HEK293 (cell line): ENCODE measurements around the gene STRA6.

Experiments used
- CTCF ChIA-PET: fragments of 350-600 bp; formaldehyde crosslinking; extraction: SDS; loops from one replicate; lab custom pipeline; 2021; ENCODE audit warnings: antibody characterized with exemption; lab: Yijun Ruan, JAX
- POLR2A ChIA-PET: fragments of 300-600 bp; formaldehyde crosslinking; extraction: SDS; loops from one replicate; lab custom pipeline; 2020; ENCODE audit warnings: antibody characterized with exemption, inconsistent platforms; lab: Yijun Ruan, JAX
- H3K27ac ChIP-seq: fragments of 200-500 bp; sonication (Bioruptor generic); 2 replicates; pipeline ENCODE4 v1.5.1; 2014; ENCODE audit warnings: low read depth, low read length, control low read depth, inconsistent platforms; ENCODE audit errors: extremely low read depth
- H3K36me3 ChIP-seq, 2 experiments: fragments of 200-500 bp in 1 of 2; sonication (Bioruptor generic) in 1 of 2; 1 replicate in 1 of 2; 2 replicates in 1 of 2; pipeline ENCODE4 v1.5.1; 2014 to 2017; ENCODE audit warnings: inconsistent platforms in 2 of 2, low read length in 2 of 2; ENCODE audit not compliant: control insufficient read depth in 2 of 2, insufficient read depth in 1 of 2
- H3K4me1 ChIP-seq: fragments of 200-500 bp; sonication (Bioruptor generic); 2 replicates; pipeline ENCODE4 v1.5.1; 2014; ENCODE audit warnings: mild to moderate bottlenecking, low read length, inconsistent platforms; ENCODE audit not compliant: control insufficient read depth, insufficient read depth
- H3K4me3 ChIP-seq: 2 replicates; pipeline ENCODE4 v1.5.1; 2011; ENCODE audit warnings: low read depth, mild to moderate bottlenecking, control low read depth, low read length, moderate library complexity
- H3K9me3 ChIP-seq: fragments of 200-500 bp; sonication (Bioruptor generic); 2 replicates; pipeline ENCODE4 v1.5.1; 2014; ENCODE audit warnings: low read depth, low read length, inconsistent platforms; ENCODE audit not compliant: control insufficient read depth, insufficient read depth
- BCL11A ChIP-seq: fragments of 450-650 bp; formaldehyde crosslinking; IDR thresholded peaks from 2 replicates; pipeline ENCODE4 v1.5.1; 2016; ENCODE audit warnings: low read depth, missing biosample characterization, missing genetic modification characterization
- EGR2 ChIP-seq: fragments of 450-650 bp; formaldehyde crosslinking; IDR thresholded peaks from 2 replicates; pipeline ENCODE4 v1.5.1; 2016; ENCODE audit warnings: low read depth, missing biosample characterization, missing genetic modification characterization
- HOXA7 ChIP-seq: sonication (generic); formaldehyde crosslinking; IDR thresholded peaks from 2 replicates; pipeline ENCODE4 v1.8.1; 2022; ENCODE audit warnings: missing genetic modification reagents, borderline replicate concordance
- KLF10 ChIP-seq: fragments of 450-650 bp; IDR thresholded peaks from 2 replicates; pipeline ENCODE4 v1.5.1; 2018; ENCODE audit warnings: missing biosample characterization, mild to moderate bottlenecking, missing genetic modification characterization
- KLF16 ChIP-seq: fragments of 450-650 bp; formaldehyde crosslinking; IDR thresholded peaks from 2 replicates; pipeline ENCODE4 v1.5.1; 2017; ENCODE audit warnings: missing biosample characterization, missing genetic modification characterization
- KLF17 ChIP-seq: fragments of 450-650 bp; formaldehyde crosslinking; IDR thresholded peaks from 2 replicates; pipeline ENCODE4 v1.5.1; 2016; ENCODE audit warnings: missing biosample characterization, missing genetic modification characterization
- PRDM1 ChIP-seq: fragments of 450-650 bp; formaldehyde crosslinking; IDR thresholded peaks from 2 replicates; pipeline ENCODE4; 2016; ENCODE audit warnings: missing biosample characterization, missing genetic modification characterization
- PRDM4 ChIP-seq: fragments of 450-650 bp; formaldehyde crosslinking; IDR thresholded peaks from 2 replicates; pipeline ENCODE4 v1.5.1; 2017; ENCODE audit warnings: missing biosample characterization, missing genetic modification characterization
- SCRT1 ChIP-seq: fragments of 450-650 bp; formaldehyde crosslinking; IDR thresholded peaks from 2 replicates; pipeline ENCODE4 v1.5.1; 2016; ENCODE audit warnings: missing biosample characterization, missing genetic modification characterization, borderline replicate concordance
- SCRT2 ChIP-seq: fragments of 450-650 bp; formaldehyde crosslinking; IDR thresholded peaks from 2 replicates; pipeline ENCODE4 v1.5.1; 2016; ENCODE audit warnings: missing biosample characterization, missing genetic modification characterization
- ZBTB20 ChIP-seq: fragments of 450-650 bp; formaldehyde crosslinking; IDR thresholded peaks from 2 replicates; pipeline ENCODE4 v1.5.1; 2016; ENCODE audit warnings: missing biosample characterization, missing genetic modification characterization
- ZNF112 ChIP-seq: fragments of 450-650 bp; formaldehyde crosslinking; IDR thresholded peaks from 2 replicates; pipeline ENCODE4 v1.5.0; 2017; ENCODE audit warnings: missing biosample characterization, missing genetic modification characterization
- ZNF2 ChIP-seq: fragments of 450-650 bp; formaldehyde crosslinking; IDR thresholded peaks from 2 replicates; pipeline ENCODE4 v1.5.1; 2016; ENCODE audit warnings: missing biosample characterization, missing genetic modification characterization
- ZNF274 ChIP-seq, 2 experiments: fragments of 200-500 bp in 1 of 2; fragments of 450-650 bp in 1 of 2; sonication (Bioruptor generic) in 1 of 2; formaldehyde crosslinking in 1 of 2; IDR thresholded peaks; 2 replicates each; pipeline versions ENCODE4 v1.5.1 to v1.6.1; 2014 to 2016; ENCODE audit warnings: borderline replicate concordance in 1 of 2, inconsistent platforms in 1 of 2, low read length in 1 of 2, missing biosample characterization in 1 of 2, missing genetic modification characterization in 1 of 2
- ZNF335 ChIP-seq: fragments of 450-650 bp; formaldehyde crosslinking; conservative IDR thresholded peaks from 2 replicates; pipeline ENCODE4 v1.5.1; 2016; ENCODE audit warnings: missing biosample characterization, missing genetic modification characterization
- ZNF404 ChIP-seq: fragments of 450-650 bp; formaldehyde crosslinking; IDR thresholded peaks from 2 replicates; pipeline ENCODE4 v1.5.1; 2017; ENCODE audit warnings: missing biosample characterization, missing genetic modification characterization
- ZNF560 ChIP-seq: fragments of 450-650 bp; formaldehyde crosslinking; IDR thresholded peaks from 2 replicates; pipeline ENCODE4 v1.5.1; 2017; ENCODE audit warnings: missing biosample characterization, missing genetic modification characterization, borderline replicate concordance
- ZNF561 ChIP-seq: fragments of 450-650 bp; IDR thresholded peaks from 2 replicates; pipeline ENCODE4 v1.5.1; 2018; ENCODE audit warnings: missing biosample characterization, missing genetic modification characterization, borderline replicate concordance
- ZNF585B ChIP-seq: fragments of 450-650 bp; formaldehyde crosslinking; IDR thresholded peaks from 2 replicates; pipeline ENCODE4 v1.5.1; 2016; ENCODE audit warnings: missing biosample characterization, missing genetic modification characterization
- ZNF701 ChIP-seq: fragments of 450-650 bp; formaldehyde crosslinking; IDR thresholded peaks from 2 replicates; pipeline ENCODE4 v1.5.1; 2016; ENCODE audit warnings: missing biosample characterization, missing genetic modification characterization
- TF ChIP-seq, protein P1 (sequence below): fragments of 450-650 bp; formaldehyde crosslinking; IDR thresholded peaks from 2 replicates; pipeline ENCODE4 v1.5.1; 2016; ENCODE audit warnings: missing biosample characterization, missing genetic modification characterization
- TF ChIP-seq, protein P2 (sequence below): fragments of 450-650 bp; formaldehyde crosslinking; IDR thresholded peaks from 2 replicates; pipeline ENCODE4 v1.5.1; 2017; ENCODE audit warnings: missing biosample characterization, mild to moderate bottlenecking, missing genetic modification characterization, moderate library complexity
- TF ChIP-seq, protein P3 (sequence below): fragments of 450-650 bp; formaldehyde crosslinking; IDR thresholded peaks from 2 replicates; pipeline ENCODE4 v1.5.0; 2017; ENCODE audit warnings: missing biosample characterization, missing genetic modification characterization, borderline replicate concordance

STRA6 gene

DNA sequence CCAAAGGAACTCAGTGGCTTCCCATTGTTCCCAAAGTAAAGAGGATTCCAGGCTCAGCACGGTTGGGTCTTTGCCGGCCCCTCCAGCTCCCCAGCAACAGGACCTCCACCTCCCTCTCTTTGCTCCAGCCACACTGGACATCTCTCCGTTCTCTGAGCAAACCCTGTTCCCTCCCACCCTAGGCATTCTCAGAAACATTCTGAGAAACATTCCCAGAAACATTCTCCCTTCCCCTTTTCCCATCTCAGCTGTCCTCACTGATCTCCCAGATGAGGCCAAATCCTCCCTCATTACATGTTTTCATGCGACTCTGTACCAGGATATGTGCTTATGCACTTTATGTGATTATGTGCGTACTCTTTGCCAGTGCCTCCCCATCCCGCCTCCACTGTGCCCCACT is 47.7 kb upstream of the STRA6 start:
- H3K4me3 ChIP-seq = no peak overlapping the region
- POLR2A ChIA-PET = no interaction called here
- no peaks in the 10 kb centered on the region for H3K36me3 ChIP-seq
- H3K4me1 ChIP-seq = no peaks in the 10 kb centered on the region
- H3K9me3 ChIP-seq = no peaks in the 10 kb centered on the region
- TF ChIP-seq ZNF274 (IDR thresholded peaks at IDR 0.05; ENCODE audit: low read length) (no peak), ZNF274 (tag by site-specific recombination; IDR thresholded peaks at IDR 0.05; ENCODE audit: borderline replicate concordance) (no peak), PRDM1 (no peak), PRDM4 (no peak), ZNF701 (tag by site-specific recombination) (no peak), KLF16 (tag by site-specific recombination) (no peak), KLF17 (no peak), ZNF112 (tag by site-specific recombination) (no peak), ZNF560 (tag by site-specific recombination) (no peak), EGR2 (tag by site-specific recombination) (no peak), ZNF2 (tag by site-specific recombination) (no peak), ZNF335 (tag by site-specific recombination) (no peak)
- TF ChIP-seq, protein P1, sequence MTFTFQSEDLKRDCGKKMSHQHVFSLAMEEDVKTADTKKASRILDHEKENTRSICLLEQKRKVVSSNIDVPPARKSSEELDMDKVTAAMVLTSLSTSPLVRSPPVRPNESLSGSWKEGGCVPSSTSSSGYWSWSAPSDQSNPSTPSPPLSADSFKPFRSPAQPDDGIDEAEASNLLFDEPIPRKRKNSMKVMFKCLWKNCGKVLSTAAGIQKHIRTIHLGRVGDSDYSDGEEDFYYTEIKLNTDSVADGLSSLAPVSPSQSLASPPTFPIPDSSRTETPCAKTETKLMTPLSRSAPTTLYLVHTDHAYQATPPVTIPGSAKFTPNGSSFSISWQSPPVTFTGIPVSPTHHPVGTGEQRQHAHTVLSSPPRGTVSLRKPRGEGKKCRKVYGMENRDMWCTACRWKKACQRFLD (tag by site-specific recombination) = no peak
- CTCF ChIA-PET = interaction anchor here (2.6 kb wide), 1 partner anchor 57 kb away, joined by 14 read pairs; no protein-coding TSS in a partner anchor
- H3K27ac ChIP-seq = no peak overlapping the region

DNA sequence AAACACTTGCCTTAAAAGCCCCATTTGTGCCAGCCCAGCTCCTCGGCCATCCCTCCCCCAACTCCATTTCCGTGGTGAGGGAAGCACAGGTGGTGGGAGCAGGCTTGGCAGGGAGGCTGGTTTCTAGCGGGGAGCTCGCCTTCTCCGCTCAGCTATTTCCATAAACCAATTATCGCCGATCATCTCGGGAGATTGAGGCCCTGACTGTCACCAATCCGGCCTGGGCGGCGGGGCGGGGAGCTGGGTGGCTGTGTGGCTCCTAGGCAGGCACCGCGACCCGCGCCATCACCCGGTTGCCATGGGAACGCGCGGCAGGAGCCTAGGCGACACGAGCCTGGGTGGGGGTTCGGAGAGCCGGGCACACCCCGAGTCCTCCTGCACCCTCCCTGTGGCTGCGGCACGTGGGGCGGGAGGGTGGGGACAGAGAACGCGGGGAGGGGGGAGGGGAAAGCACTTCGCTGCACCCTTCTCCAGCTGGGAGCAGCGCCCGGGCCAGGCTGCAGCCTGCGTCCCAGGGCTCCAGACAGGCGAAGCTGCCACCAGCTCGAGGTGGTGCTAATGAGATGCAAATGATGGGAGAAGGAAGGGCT is 42.9 kb upstream of the STRA6 start:
- H3K9me3 ChIP-seq = no peaks in the 10 kb centered on the region

More for the DNA sequence above, 42.9 kb upstream of the STRA6 start:
- H3K4me3 ChIP-seq = no peak overlapping the region
- TF ChIP-seq ZBTB20 (tag by site-specific recombination) = no peak
- no peak for TF ChIP-seq BCL11A (tag by site-specific recombination)
- TF ChIP-seq SCRT2 (tag by site-specific recombination) = peak; percentile 4; the same call in 1 of the 2 replicates
- no peak for TF ChIP-seq ZNF561 (tag by site-specific recombination)
- TF ChIP-seq, protein P2, sequence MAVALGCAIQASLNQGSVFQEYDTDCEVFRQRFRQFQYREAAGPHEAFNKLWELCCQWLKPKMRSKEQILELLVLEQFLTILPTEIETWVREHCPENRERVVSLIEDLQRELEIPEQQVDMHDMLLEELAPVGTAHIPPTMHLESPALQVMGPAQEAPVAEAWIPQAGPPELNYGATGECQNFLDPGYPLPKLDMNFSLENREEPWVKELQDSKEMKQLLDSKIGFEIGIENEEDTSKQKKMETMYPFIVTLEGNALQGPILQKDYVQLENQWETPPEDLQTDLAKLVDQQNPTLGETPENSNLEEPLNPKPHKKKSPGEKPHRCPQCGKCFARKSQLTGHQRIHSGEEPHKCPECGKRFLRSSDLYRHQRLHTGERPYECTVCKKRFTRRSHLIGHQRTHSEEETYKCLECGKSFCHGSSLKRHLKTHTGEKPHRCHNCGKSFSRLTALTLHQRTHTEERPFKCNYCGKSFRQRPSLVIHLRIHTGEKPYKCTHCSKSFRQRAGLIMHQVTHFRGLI = no peak
- no peak for TF ChIP-seq ZNF404
- peak; percentile 92 for TF ChIP-seq SCRT1 (tag by site-specific recombination)
- TF ChIP-seq ZNF585B (tag by site-specific recombination) = no peak
- no peak for TF ChIP-seq HOXA7 (CRISPR knock-in tag)
- TF ChIP-seq ZNF2 (tag by site-specific recombination) = no peak
- no peak for TF ChIP-seq KLF10 (tag by site-specific recombination)
- TF ChIP-seq, protein P3, sequence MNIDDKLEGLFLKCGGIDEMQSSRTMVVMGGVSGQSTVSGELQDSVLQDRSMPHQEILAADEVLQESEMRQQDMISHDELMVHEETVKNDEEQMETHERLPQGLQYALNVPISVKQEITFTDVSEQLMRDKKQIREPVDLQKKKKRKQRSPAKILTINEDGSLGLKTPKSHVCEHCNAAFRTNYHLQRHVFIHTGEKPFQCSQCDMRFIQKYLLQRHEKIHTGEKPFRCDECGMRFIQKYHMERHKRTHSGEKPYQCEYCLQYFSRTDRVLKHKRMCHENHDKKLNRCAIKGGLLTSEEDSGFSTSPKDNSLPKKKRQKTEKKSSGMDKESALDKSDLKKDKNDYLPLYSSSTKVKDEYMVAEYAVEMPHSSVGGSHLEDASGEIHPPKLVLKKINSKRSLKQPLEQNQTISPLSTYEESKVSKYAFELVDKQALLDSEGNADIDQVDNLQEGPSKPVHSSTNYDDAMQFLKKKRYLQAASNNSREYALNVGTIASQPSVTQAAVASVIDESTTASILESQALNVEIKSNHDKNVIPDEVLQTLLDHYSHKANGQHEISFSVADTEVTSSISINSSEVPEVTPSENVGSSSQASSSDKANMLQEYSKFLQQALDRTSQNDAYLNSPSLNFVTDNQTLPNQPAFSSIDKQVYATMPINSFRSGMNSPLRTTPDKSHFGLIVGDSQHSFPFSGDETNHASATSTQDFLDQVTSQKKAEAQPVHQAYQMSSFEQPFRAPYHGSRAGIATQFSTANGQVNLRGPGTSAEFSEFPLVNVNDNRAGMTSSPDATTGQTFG (tag by site-specific recombination) = no peak
- H3K4me1 ChIP-seq = peaks cover 8% of the 10 kb centered on the region
- POLR2A ChIA-PET = no interaction called here
- no peak overlapping the region for H3K27ac ChIP-seq
- H3K36me3 ChIP-seq = no peaks in the 10 kb centered on the region
- CTCF ChIA-PET = interaction anchor here (0.6 to 1.1 kb wide), 3 partner anchors 22 to 680 kb away, joined by 3 read pairs; no protein-coding TSS in a partner anchor
